Activated T-cell treated with anti-CD3 and anti-CD28 coated beads, Interleukin-2, amount 50 U/mL, for 4 hours (primary cell): ENCODE data around the gene ATP2A2. TPM values are rescaled to one million over a fixed set of nuclear protein-coding genes. Genes with fewer than 3 reads are reported as not detected.
"Not testable (repeated sequence)": the region's sequence is repeated elsewhere in the genome, so short reads cannot be mapped to it uniquely, and the experiment has no call there.

Source experiments
- ATAC-seq, 2 donors: fragments of 200-7000 bp; cut with Tn5 transposase; one replicate each; pipeline ENCODE4 v1.10.0; 2021
- DNase-seq: peaks from one replicate; pipeline ENCODE4 v3.0.0-alpha.2; 2020
- H3K27me3 Mint-ChIP-seq: one replicate; pipeline ENCODE4 v1.8.0; 2021; ENCODE audit warnings: low read depth, mixed read lengths
- H3K36me3 Mint-ChIP-seq: one replicate; pipeline ENCODE4 v1.8.0; 2022; ENCODE audit warnings: mixed read lengths; ENCODE audit not compliant: insufficient read depth
- H3K4me1 Mint-ChIP-seq: one replicate; pipeline ENCODE4 v1.8.0; 2021; ENCODE audit warnings: low read depth, mixed read lengths
- H3K4me3 Mint-ChIP-seq: one replicate; pipeline ENCODE4 v1.8.0; 2021; ENCODE audit warnings: mild to moderate bottlenecking, moderate library complexity, mixed read lengths
- H3K9me3 Mint-ChIP-seq: one replicate; pipeline ENCODE4 v1.8.0; 2021; ENCODE audit warnings: mixed read lengths
- total RNA-seq, 3 donors: library from RNA; stranded (reverse); gene quantifications; one replicate each; pipeline ENCODE4 v1.2.1, GENCODE V29; 2021

ATP2A2 gene
- total RNA-seq, 3 donors from 2014 or later = 240 to 245 (median 241) TPM

DNA sequence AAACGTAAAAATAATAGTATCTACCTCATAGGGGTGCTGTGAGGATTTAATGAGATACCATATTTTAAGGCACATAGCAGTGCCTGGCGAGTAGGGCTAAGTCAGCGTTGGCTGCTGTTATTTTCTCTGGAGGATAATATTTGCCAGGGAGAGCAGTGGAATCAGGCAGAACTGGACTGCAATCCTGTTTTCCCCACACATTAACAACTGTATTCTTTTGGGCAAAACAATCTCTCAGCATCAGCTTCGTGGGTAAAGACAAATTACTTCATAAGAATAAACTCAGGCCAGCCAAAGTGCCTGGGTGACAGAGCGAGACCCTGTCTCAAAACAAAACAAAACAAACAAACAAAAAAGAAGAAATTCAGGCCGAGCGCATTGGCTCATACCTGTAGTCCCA, 29.7 kb upstream of the ATP2A2 start:
- H3K27me3 Mint-ChIP-seq = no peaks in the 10 kb centered on the region
- no peaks in the 10 kb centered on the region for H3K36me3 Mint-ChIP-seq
- ATAC-seq = no peak
- no peaks in the 10 kb centered on the region for H3K4me1 Mint-ChIP-seq
- DNase-seq = no peak
- H3K9me3 Mint-ChIP-seq = no peaks in the 10 kb centered on the region
- no peak overlapping the region for H3K4me3 Mint-ChIP-seq

DNA sequence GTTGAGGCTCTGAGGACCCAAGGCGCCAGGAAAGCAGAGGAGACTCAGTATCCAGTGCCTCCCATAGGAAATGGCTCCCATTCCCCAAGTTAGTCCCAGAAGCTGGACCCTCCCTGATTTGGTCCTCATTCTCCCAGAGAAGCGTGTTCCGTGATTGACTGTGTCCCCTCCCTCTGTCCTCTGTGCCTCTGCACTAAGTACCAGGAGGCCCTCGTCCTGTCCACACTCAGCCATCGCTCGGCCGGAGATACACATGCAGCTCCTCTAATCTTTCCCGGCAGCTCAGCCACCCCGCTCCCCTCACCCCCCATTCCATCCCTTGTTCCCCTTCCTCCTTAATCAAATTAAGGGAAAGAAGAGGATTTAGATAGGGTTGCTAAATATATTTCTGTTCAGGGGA, 28.3 kb upstream of the ATP2A2 start:
- Mint-ChIP-seq H3K4me3 (no peak overlapping the region), H3K9me3 (no peaks in the 10 kb centered on the region), H3K36me3 (no peaks in the 10 kb centered on the region), H3K4me1 (no peaks in the 10 kb centered on the region), H3K27me3 (peaks cover 3% of the 10 kb centered on the region)
- ATAC-seq = no peak
- DNase-seq = no peak

DNA sequence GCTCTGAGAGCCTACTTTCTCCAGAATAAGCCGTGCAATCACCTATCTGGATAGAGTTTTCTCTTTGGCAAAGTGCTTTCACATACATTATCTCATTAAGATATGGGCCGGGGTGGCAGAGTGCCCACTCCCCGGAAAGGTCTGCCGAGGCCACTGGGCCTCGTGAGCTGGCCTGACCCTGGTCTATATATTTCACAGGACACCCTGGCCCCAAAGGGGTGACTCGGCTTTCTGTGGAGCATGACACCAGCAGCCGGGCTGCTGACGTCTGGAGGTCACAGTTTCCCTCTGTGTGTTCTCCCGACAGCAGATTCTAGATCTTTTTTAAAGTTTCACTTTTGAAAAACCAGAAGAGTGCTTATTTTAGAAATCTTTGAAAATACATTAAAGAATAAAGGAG, 27.9 kb upstream of the ATP2A2 start:
- Mint-ChIP-seq H3K27me3 (peaks cover 4% of the 10 kb centered on the region), H3K4me3 (no peak overlapping the region), H3K9me3 (no peaks in the 10 kb centered on the region), H3K36me3 (no peaks in the 10 kb centered on the region), H3K4me1 (no peaks in the 10 kb centered on the region)
- DNase-seq (no peak), ATAC-seq (no peak)

DNA sequence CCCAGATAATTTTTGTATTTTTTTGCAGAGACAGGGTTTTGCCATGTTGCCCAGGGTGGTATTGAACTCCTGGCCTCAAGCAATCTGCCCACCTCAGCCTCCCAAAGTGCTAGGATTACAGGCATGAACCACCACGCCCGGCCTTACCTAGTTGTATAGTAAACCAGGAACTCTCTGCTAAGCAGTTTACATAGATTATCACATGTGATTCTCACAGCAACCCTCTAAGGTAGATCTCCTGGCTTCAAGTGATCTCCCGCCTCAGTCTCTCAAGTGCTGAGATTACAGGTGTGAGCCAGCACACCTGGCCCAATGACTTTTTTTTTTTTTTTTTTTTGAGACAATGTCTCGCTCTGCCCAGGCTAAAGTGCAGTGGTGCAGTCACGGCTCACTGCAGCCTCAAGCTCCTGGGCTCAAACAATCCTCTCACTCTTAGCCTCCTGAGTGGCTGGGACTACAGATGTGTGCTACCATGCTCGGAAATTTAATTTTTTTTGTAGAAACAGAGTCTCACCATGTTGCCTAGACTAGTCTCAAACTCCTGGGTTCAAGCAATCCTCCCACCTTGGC, 26.0 kb upstream of the ATP2A2 start:
- Mint-ChIP-seq H3K4me1 (no peaks in the 10 kb centered on the region), H3K27me3 (peaks cover 4% of the 10 kb centered on the region), H3K9me3 (no peaks in the 10 kb centered on the region), H3K36me3 (no peaks in the 10 kb centered on the region), H3K4me3 (no peak overlapping the region)
- ATAC-seq = no peak
- DNase-seq = no peak

DNA sequence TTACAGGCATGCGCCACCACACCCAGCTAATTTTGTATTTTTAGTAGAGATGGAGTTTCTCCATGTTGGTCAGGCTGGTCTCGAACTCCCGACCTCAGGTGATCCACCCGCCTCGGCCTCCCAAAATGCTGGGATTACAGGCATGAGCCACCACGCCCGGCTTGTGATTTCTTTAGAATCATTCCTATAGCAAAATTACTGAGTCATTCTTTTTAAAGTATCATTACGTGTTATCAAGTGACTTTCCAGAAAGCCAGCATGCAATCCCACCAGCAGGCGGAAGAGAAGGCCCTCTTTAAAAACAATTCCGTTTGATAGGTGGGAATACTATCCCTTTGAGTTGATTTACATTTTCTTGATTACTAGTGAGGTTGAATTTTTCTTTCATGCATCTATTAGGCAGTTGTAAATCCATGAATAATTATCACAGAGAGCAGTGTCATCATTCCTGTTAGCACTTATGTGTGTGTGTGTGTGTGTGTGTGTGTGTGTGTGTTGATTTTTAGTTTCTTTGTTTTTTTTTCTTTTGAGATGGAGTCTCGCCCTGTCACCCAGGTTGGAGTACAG, 25.1 kb upstream of the ATP2A2 start:
- not testable (repeated sequence) for H3K9me3 Mint-ChIP-seq, ATAC-seq, H3K4me3 Mint-ChIP-seq, H3K27me3 Mint-ChIP-seq, H3K4me1 Mint-ChIP-seq, H3K36me3 Mint-ChIP-seq, DNase-seq

DNA sequence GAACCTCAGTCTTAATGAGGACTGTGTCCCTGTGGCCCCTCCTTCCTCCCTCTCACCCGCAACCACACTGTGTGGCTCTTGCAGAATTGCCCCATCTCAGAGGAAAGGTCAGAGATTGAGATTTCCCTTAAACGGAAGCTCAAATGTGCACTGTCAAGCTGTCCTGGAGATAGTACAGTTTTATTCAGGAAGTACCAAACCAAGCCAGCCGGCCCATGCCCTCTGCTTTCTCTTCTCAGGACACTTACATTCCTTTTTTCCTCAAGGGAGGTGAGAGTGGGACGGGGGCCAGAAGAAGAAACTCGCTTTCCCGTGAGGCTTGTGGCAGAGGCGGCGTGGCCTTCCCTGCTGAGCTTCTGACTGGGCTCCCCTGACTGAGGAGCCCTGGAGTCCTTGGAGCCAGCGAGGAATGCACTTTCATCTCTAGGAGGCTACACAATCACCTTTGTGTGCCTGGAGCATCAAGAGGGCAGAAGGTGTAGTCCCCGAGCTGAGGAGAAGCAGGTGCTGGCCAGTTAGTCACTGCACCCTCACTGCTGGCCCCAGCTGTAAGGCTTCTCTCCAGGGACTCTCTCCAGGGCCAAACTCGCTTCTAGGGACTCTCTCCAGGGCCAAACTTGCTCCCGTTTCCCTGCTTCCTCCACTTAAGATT, 24.1 kb upstream of the ATP2A2 start:
- no peak for ATAC-seq
- H3K36me3 Mint-ChIP-seq = no peaks in the 10 kb centered on the region
- DNase-seq = no peak
- no peak overlapping the region for H3K4me3 Mint-ChIP-seq
- peaks cover 4% of the 10 kb centered on the region for H3K27me3 Mint-ChIP-seq
- no peaks in the 10 kb centered on the region for H3K9me3 Mint-ChIP-seq
- H3K4me1 Mint-ChIP-seq = no peaks in the 10 kb centered on the region

DNA sequence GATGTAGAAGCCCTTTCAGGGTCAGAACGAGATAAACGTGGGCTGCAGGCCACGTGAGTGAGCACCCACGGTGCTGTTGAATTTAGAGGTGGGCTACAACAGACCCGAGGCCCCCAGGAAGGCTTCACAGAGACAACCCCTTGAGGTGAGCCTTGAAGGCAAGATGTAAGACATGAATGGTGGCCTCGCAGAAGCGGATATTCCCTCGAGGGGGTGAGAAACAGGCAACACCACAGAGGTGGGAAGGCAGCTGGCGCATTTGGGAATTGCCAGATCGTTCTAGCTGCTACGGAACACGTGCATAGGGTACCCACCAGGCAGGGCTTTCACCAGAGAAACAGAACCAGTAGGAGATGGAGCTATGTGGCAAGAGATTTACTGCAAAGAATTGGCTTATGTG, 22.6 kb upstream of the ATP2A2 start:
- H3K9me3 Mint-ChIP-seq = no peaks in the 10 kb centered on the region
- peaks cover 4% of the 10 kb centered on the region for H3K27me3 Mint-ChIP-seq
- ATAC-seq (no peak), DNase-seq (no peak)
- no peaks in the 10 kb centered on the region for H3K4me1 Mint-ChIP-seq
- no peaks in the 10 kb centered on the region for H3K36me3 Mint-ChIP-seq
- no peak overlapping the region for H3K4me3 Mint-ChIP-seq

DNA sequence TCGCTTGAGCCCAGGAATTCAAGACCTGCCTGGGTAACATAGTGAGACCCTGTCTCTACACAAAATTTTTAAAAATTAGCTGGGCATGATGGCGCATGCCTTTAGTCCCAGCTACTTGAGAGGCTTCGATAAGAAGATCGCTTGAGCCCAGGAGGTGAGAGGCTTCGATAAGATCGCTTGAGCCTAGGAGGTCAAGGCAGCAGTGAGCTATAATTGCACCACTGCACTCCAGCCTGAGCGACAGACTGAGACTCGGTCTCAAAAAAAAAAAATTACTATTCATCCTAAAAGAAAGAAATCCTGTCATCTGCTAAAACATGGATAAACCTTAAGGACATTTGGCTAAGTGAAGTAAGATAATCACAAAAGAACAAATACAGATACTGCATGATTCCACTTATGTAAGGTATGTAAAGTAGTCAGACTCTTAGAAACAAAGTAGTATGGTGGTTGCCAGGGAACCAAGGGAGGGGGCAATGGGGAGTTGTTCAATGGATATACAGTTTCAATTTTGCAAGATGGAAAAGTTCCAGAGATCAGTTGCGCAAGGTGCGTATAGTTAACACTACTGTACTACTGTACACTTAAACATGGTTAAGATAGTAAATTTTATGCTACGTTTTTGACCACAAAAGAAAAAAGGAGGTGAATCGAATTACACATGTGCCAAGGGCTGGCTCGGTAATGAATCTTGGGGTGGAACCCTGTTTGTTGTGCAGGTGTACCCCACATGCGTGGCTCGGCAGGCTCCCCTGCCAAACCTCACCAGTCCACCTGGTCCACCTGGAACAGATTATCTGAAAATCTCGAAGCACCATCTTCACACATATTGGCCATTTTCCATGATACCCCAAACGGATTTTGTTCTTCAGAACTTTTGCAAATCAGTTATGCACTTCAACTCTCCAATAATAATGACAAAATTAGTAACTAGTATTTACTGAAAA, 18.3 kb upstream of the ATP2A2 start:
- H3K36me3 Mint-ChIP-seq = no peaks in the 10 kb centered on the region
- DNase-seq (no peak), ATAC-seq (no peak)
- no peaks in the 10 kb centered on the region for H3K4me1 Mint-ChIP-seq
- no peak overlapping the region for H3K4me3 Mint-ChIP-seq
- peaks cover 1% of the 10 kb centered on the region for H3K27me3 Mint-ChIP-seq
- no peaks in the 10 kb centered on the region for H3K9me3 Mint-ChIP-seq

DNA sequence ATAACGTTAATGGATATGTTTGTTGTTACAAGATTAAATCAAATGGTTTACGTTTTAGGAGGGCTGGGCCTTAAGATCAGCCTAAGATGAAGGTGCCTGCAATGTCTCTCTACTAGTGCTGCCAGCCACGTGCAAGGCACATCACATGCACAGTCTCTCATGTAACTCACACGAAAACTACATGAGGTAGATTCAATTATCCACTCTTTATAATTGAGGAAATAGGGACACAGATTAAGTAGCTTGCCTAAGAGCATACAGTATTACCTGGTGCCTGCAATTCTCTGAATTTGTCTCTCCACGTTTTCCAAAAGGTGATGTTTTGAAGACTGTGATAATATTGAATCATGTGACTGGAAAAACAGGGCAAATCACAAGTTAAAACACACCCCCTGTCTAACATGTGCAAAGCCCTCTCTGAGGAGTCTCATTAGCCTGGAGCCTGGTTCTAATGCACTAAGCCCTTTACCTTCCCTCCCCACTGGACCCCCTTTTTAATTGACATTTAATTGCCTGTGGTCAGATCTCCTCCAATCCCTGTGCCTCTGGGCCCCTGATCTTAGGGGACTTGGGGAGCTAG, 14.6 kb upstream of the ATP2A2 start:
- DNase-seq (no peak), ATAC-seq (no peak)
- no peaks in the 10 kb centered on the region for H3K9me3 Mint-ChIP-seq
- H3K4me3 Mint-ChIP-seq = no peak overlapping the region
- H3K27me3 Mint-ChIP-seq = peaks cover 13% of the 10 kb centered on the region
- H3K36me3 Mint-ChIP-seq = no peaks in the 10 kb centered on the region
- no peaks in the 10 kb centered on the region for H3K4me1 Mint-ChIP-seq

DNA sequence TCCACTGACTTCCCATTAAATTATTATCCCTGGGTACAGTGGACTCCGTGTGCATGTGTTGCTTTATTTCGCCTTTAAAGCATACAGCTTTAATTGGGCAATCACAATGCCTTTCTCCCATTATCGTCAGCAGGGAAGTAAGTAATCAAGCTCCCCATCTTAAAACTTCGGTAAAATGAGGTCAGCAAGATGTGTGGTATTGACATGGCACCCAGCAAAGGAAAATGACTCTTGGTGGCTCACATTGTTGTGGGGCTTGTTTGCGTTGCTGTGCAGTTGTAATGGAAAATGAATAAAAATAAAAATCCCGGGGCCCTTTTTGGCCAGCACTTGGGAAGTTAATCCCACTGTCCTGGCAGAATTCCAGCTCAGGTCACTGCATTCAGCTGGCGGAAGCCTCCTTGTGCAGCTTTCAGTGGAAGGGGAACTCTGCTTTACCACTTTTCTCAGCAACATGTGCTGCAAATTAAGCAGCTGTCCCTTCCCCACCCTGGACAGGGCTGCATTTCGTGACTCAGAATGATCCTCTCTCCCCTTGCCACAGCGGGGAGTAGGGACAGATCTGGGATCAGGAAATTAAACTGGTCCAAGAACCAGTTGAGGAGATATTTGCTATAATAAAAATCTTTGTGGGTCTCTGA, 13.9 kb upstream of the ATP2A2 start:
- ATAC-seq = no peak

DNA sequence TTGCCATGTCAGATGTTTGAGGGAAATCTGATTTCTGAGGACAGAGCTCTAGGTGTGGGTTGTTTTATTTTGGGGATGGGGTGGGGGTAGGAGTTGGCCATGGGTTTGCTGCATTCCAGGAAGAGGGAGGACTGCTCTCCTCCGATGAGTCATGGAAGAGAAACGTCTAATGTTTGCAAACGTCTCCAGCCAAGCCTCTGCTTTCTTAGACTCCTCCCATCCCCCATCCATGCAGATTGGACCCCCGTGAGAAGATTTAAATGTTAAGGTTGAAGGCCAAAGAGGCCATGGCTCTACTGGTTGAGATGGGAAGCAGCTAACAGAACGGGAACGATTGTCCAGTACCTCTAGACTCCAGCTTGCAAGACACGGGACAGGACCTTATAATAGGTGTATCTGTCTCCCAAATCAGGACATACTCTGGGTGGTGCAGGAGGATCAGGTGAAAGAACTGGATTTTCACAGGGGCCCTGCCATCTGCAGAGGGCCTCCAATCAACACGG, 11.4 kb upstream of the ATP2A2 start:
- Mint-ChIP-seq H3K9me3 (no peaks in the 10 kb centered on the region), H3K27me3 (peaks cover 13% of the 10 kb centered on the region), H3K4me1 (no peaks in the 10 kb centered on the region), H3K4me3 (no peak overlapping the region), H3K36me3 (no peaks in the 10 kb centered on the region)
- DNase-seq (no peak), ATAC-seq (no peak)

More for the DNA sequence above, 13.9 kb upstream of the ATP2A2 start:
- no peaks in the 10 kb centered on the region for H3K4me1 Mint-ChIP-seq
- no peaks in the 10 kb centered on the region for H3K9me3 Mint-ChIP-seq
- no peaks in the 10 kb centered on the region for H3K36me3 Mint-ChIP-seq
- H3K4me3 Mint-ChIP-seq = no peak overlapping the region
- DNase-seq = no peak
- H3K27me3 Mint-ChIP-seq = peaks cover 13% of the 10 kb centered on the region

DNA sequence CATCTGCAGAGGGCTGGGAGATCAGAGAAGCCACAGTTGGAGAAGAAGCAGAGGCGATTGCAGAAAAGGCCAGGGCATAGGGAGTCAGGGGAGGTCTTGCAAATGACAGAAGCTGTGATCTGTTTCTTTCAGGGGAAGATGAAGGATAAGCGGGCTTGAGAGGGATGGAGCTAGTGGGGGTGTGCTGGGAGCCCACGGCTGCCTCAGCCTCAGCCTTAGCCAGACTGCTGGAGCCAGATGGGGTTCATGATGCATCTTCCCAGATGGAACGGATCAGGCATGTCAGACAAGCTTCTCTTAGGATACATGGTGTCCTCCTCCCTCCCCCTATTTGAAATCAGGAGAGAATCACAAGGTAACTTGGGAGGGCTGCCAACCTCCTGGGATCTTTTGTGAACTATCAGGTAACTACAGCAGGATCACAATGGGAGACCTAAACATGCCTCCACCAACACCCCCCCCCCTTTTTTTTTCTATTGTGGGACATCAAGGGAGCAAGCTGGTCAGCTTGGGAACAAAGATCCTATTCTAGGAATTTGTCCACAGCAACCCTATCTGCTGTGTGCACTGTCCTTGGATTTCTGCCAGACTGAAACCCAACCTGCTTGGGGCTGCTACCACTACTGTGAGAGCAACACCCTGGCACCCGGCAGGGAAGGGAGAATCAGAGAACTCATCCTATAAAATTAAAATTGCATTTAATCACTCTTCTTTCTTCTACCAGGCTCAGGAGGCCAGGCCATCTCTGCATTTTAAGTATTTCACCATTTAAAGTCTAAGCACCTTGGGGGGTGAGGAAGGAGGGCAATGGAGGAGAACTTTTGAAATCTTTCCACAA, 10.7 kb upstream of the ATP2A2 start:
- H3K27me3 Mint-ChIP-seq = peaks cover 13% of the 10 kb centered on the region
- DNase-seq = no peak
- no peaks in the 10 kb centered on the region for H3K36me3 Mint-ChIP-seq
- H3K4me1 Mint-ChIP-seq = no peaks in the 10 kb centered on the region
- no peak overlapping the region for H3K4me3 Mint-ChIP-seq
- no peak for ATAC-seq
- no peaks in the 10 kb centered on the region for H3K9me3 Mint-ChIP-seq

DNA sequence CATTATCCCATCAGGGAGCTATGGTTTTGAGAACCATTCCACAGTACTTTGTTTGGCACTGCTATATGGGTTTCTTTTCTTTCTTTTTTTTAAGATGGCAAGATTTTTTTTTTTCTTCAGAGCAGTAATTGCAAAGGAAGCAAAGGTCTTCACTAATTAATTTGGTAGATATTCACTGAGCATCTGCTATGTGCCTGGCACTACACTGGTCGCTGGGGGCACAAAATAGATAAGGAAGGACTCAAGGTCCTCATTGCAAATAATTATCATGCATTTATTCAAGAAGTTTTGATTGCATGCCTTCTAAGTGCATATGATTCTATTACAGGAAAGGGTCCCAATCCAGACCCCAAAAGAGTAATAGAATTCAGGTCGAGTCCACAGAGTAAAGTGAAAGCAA, 10.0 kb upstream of the ATP2A2 start:
- Mint-ChIP-seq H3K27me3 (peaks cover 13% of the 10 kb centered on the region), H3K4me1 (no peaks in the 10 kb centered on the region), H3K4me3 (no peak overlapping the region), H3K36me3 (no peaks in the 10 kb centered on the region), H3K9me3 (no peaks in the 10 kb centered on the region)
- ATAC-seq = no peak
- DNase-seq = no peak
